Neuronal stem cell (in vitro differentiated cells): ENCODE measurements around the gene SYT6.

Experiments
- DNase-seq: peaks from one replicate; pipeline ENCODE4 v3.0.0-alpha.2; 2013; ENCODE audit warnings: low spot score
- H2AFZ ChIP-seq: one replicate; pipeline ENCODE4 v1.6.1; 2013; ENCODE audit warnings: mild to moderate bottlenecking, low read length, inconsistent platforms
- H2AK5ac ChIP-seq: 2 replicates; pipeline ENCODE4 v1.6.1; 2013; ENCODE audit warnings: low read depth, mild to moderate bottlenecking, inconsistent platforms, low read length, moderate library complexity, mixed read lengths
- H2BK120ac ChIP-seq: 2 replicates; pipeline ENCODE4 v1.6.1; 2013; ENCODE audit warnings: low read depth, mild to moderate bottlenecking, inconsistent platforms, low read length, moderate library complexity, mixed read lengths
- H2BK12ac ChIP-seq: one replicate; pipeline ENCODE4 v1.6.1; 2013; ENCODE audit warnings: low read length, inconsistent platforms
- H2BK15ac ChIP-seq: 2 replicates; pipeline ENCODE4 v1.6.1; 2013; ENCODE audit warnings: mild to moderate bottlenecking, low read length, inconsistent platforms, mixed read lengths
- H2BK5ac ChIP-seq: one replicate; pipeline ENCODE4 v1.6.1; 2013; ENCODE audit warnings: inconsistent platforms, mild to moderate bottlenecking, low read length, moderate library complexity
- H3K14ac ChIP-seq: one replicate; pipeline ENCODE4 v1.6.1; 2013; ENCODE audit warnings: low read length, inconsistent platforms
- H3K18ac ChIP-seq: 2 replicates; pipeline ENCODE4 v1.6.1; 2013; ENCODE audit warnings: low read length, inconsistent platforms
- H3K23ac ChIP-seq: 2 replicates; pipeline ENCODE4 v1.6.1; 2013; ENCODE audit warnings: low read depth, mild to moderate bottlenecking, mixed read lengths, low read length, inconsistent platforms; ENCODE audit not compliant: poor library complexity
- H3K27ac ChIP-seq: replicated peaks from 3 replicates; pipeline ENCODE4 v1.5.1; 2013; ENCODE audit warnings: low read length, inconsistent platforms
- H3K27me3 ChIP-seq, 3 experiments: 2 replicates each; pipeline ENCODE4 v1.6.1; 2013; ENCODE audit warnings: low read length in 3 of 3, mild to moderate bottlenecking in 2 of 3, inconsistent platforms in 1 of 3, low read depth in 1 of 3, mixed read lengths in 1 of 3, moderate library complexity in 1 of 3; ENCODE audit not compliant: control insufficient read depth in 3 of 3, insufficient read depth in 3 of 3
- H3K36me3 ChIP-seq, 2 donors: replicated peaks in 1 of 2; 2 replicates each; pipeline ENCODE4 v1.6.1; 2013; ENCODE audit warnings: low read length in 2 of 2; ENCODE audit not compliant: control insufficient read depth in 2 of 2, insufficient read depth in 2 of 2
- H3K4ac ChIP-seq: 2 replicates; pipeline ENCODE4 v1.6.1; 2013; ENCODE audit warnings: inconsistent platforms, mild to moderate bottlenecking, low read length, moderate library complexity
- H3K4me1 ChIP-seq, 2 donors: 1 replicate in 1 of 2; 2 replicates in 1 of 2; pipeline ENCODE4 v1.6.1; 2013; ENCODE audit warnings: low read length in 2 of 2, low read depth in 1 of 2; ENCODE audit not compliant: control insufficient read depth in 2 of 2, insufficient read depth in 1 of 2
- H3K4me2 ChIP-seq: one replicate; pipeline ENCODE4 v1.6.1; 2013; ENCODE audit warnings: mild to moderate bottlenecking, low read length, inconsistent platforms; ENCODE audit not compliant: insufficient read depth, poor library complexity, severe bottlenecking
- H3K4me3 ChIP-seq, 2 donors: 2 replicates each; pipeline ENCODE4 v1.5.1; 2013; ENCODE audit warnings: low read length in 2 of 2, mild to moderate bottlenecking in 2 of 2, inconsistent platforms in 1 of 2, moderate library complexity in 1 of 2
- H3K79me1 ChIP-seq: one replicate; pipeline ENCODE4 v1.6.1; 2013; ENCODE audit warnings: low read depth, mild to moderate bottlenecking, inconsistent platforms, low read length, moderate library complexity
- H3K9ac ChIP-seq: one replicate; pipeline ENCODE4 v1.6.1; 2013; ENCODE audit warnings: mild to moderate bottlenecking, low read depth, low read length, inconsistent platforms; ENCODE audit not compliant: poor library complexity
- H3K9me3 ChIP-seq, 2 donors: replicated peaks in 1 of 2; 2 replicates each; pipeline versions ENCODE3 to v1.6.1; 2013; ENCODE audit warnings: low read length in 2 of 2, mild to moderate bottlenecking in 2 of 2, inconsistent platforms in 1 of 2, low read depth in 1 of 2, mixed read lengths in 1 of 2, moderate library complexity in 1 of 2; ENCODE audit not compliant: control insufficient read depth in 2 of 2, insufficient read depth in 1 of 2
- H4K8ac ChIP-seq: one replicate; pipeline ENCODE4 v1.6.1; 2013; ENCODE audit warnings: low read depth, mild to moderate bottlenecking, inconsistent platforms, low read length, moderate library complexity
- H4K91ac ChIP-seq: one replicate; pipeline ENCODE4 v1.6.1; 2013; ENCODE audit warnings: low read length, low read depth, mild to moderate bottlenecking, inconsistent platforms; ENCODE audit not compliant: poor library complexity
- WGBS, 2 donors: extraction: QIAGEN DNeasy Blood & Tissue Kit; methylation state at CpG; one replicate each; pipeline ENCODE4 v1.1.7; 2013; ENCODE audit warnings: missing lambda C conversion rate in 2 of 2, mixed read lengths in 1 of 2; ENCODE audit not compliant: insufficient read length in 2 of 2, insufficient replicate concordance in 1 of 2; ENCODE audit errors: extremely low coverage in 2 of 2; 5-methylcytosine and 5-hydroxymethylcytosine counted together

Gene SYT6

DNA sequence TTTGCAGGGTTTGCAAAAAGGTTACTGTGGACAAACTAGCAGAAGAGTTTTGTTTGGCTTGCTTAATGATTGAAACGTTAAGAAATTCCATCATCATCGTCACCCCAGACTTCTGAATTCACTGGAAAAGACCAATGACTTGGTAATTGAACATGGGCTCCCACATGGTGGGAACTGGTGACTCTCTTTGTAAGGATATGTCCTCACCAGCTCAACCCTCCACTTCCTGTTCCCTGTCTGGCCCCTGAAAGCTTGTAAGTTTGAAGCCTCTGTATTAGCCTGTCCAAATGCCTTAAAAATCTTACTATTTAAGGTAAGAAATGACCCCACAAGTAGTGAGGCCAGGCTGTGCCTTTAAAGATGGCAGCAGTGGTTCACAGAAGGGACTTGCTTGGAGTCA, 9.7 kb downstream of the SYT6 start:
- no peak overlapping the region for H2AFZ ChIP-seq
- H3K4me2 ChIP-seq: no peak overlapping the region
- H2BK12ac ChIP-seq: no peak overlapping the region
- no peak overlapping the region for H2BK120ac ChIP-seq
- H3K36me3 ChIP-seq: no peaks in the 10 kb centered on the region
- no peak overlapping the region for H2BK5ac ChIP-seq
- no peak overlapping the region for H4K8ac ChIP-seq
- no peak overlapping the region for H3K9ac ChIP-seq
- H3K4me3 ChIP-seq: no peak overlapping the region
- no CpG with 5 or more reads among the region's 2 CpGs for WGBS, 2 donors
- DNase-seq: no peak
- H3K23ac ChIP-seq: no peak overlapping the region
- H3K18ac ChIP-seq: no peak overlapping the region
- H3K4ac ChIP-seq: no peak overlapping the region
- no peak overlapping the region for H2AK5ac ChIP-seq
- H3K27me3 ChIP-seq: no peaks in the 10 kb centered on the region
- no peak overlapping the region for H4K91ac ChIP-seq
- no peak overlapping the region for H2BK15ac ChIP-seq
- no peak overlapping the region for H3K14ac ChIP-seq
- peaks cover 0 to 17% of the 10 kb centered on the region in 2 donors for H3K4me1 ChIP-seq
- no peak overlapping the region for H3K27ac ChIP-seq
- peaks cover 2% of the 10 kb centered on the region for H3K79me1 ChIP-seq
- no peaks in the 10 kb centered on the region for H3K9me3 ChIP-seq

DNA sequence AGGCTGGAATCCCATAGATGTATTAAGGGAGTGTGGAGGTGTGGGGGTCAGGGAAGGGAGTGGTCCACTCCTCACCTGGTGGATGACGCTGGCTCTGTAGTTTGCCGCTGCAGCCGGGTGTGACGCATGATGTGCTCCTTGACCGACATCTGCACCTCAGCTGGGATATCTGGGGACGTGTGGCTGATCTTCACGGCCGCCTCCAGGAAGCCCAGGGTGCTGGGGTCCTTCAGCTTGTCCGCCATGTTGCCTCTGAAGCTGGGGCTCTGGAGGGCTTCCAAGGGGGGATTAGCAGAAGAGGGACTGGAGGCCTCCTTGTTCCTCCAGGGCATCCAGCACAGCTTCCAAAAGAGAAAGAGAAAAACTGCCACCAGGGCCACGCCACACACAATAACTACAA, 14.1 kb downstream of the SYT6 start:
- H3K4me2 ChIP-seq: no peak overlapping the region
- H3K23ac ChIP-seq: no peak overlapping the region
- H3K14ac ChIP-seq: no peak overlapping the region
- WGBS, 2 donors: no CpG with 5 or more reads among the region's 10 CpGs
- H2BK15ac ChIP-seq: no peak overlapping the region
- H3K79me1 ChIP-seq: peaks cover 2% of the 10 kb centered on the region
- no peaks in the 10 kb centered on the region for H3K4me1 ChIP-seq
- no peaks in the 10 kb centered on the region for H3K27me3 ChIP-seq
- H4K91ac ChIP-seq: no peak overlapping the region
- no peak overlapping the region for H3K4me3 ChIP-seq
- peak overlapping the region; percentile 17 for H3K9ac ChIP-seq
- no peak for DNase-seq
- H2AFZ ChIP-seq: no peak overlapping the region
- H3K36me3 ChIP-seq: peaks cover 0 to 16% of the 10 kb centered on the region in 2 donors
- H2BK5ac ChIP-seq: no peak overlapping the region
- no peak overlapping the region for H2BK120ac ChIP-seq
- H4K8ac ChIP-seq: no peak overlapping the region
- no peak overlapping the region for H2AK5ac ChIP-seq
- no peak overlapping the region for H3K18ac ChIP-seq
- no peak overlapping the region for H2BK12ac ChIP-seq
- no peak overlapping the region for H3K4ac ChIP-seq
- H3K9me3 ChIP-seq: no peaks in the 10 kb centered on the region
- no peak overlapping the region for H3K27ac ChIP-seq

DNA sequence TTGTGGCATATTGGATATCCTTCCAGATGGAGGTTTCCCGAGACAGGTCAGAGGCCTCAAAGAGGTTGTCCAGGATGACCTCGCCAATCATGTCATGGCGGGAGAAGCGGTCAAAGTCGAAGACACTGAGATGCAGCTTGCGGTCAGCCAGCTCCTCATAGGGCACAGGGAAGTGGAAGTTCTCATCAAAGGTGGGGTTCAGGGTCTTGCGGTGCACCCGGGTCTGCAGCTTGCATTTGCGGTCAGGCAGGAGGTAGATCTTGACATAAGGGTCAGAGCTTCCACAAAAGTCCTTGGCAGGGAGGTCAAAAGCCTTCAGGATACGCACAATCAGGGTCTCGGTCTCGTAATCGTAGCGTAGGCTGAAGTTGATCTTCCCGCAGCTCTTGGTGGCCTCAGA, 16.2 kb downstream of the SYT6 start:
- no peak overlapping the region for H3K14ac ChIP-seq
- no peak overlapping the region for H3K4me3 ChIP-seq
- no peak overlapping the region for H4K91ac ChIP-seq
- H3K9me3 ChIP-seq: no peaks in the 10 kb centered on the region
- H3K4ac ChIP-seq: no peak overlapping the region
- H3K79me1 ChIP-seq: peaks cover 2% of the 10 kb centered on the region
- H2AFZ ChIP-seq: no peak overlapping the region
- WGBS, 2 donors: no CpG with 5 or more reads among the region's 15 CpGs
- no peak overlapping the region for H3K27ac ChIP-seq
- no peak overlapping the region for H2BK120ac ChIP-seq
- no peak overlapping the region for H3K18ac ChIP-seq
- no peak overlapping the region for H2BK15ac ChIP-seq
- peaks cover 0 to 16% of the 10 kb centered on the region in 2 donors for H3K36me3 ChIP-seq
- peaks cover 0 to 5% of the 10 kb centered on the region in 2 donors for H3K4me1 ChIP-seq
- H3K27me3 ChIP-seq: no peaks in the 10 kb centered on the region
- H3K9ac ChIP-seq: no peak overlapping the region
- H4K8ac ChIP-seq: no peak overlapping the region
- no peak overlapping the region for H2BK5ac ChIP-seq
- no peak overlapping the region for H3K23ac ChIP-seq
- H2BK12ac ChIP-seq: no peak overlapping the region
- no peak overlapping the region for H2AK5ac ChIP-seq
- no peak for DNase-seq
- H3K4me2 ChIP-seq: no peak overlapping the region

DNA sequence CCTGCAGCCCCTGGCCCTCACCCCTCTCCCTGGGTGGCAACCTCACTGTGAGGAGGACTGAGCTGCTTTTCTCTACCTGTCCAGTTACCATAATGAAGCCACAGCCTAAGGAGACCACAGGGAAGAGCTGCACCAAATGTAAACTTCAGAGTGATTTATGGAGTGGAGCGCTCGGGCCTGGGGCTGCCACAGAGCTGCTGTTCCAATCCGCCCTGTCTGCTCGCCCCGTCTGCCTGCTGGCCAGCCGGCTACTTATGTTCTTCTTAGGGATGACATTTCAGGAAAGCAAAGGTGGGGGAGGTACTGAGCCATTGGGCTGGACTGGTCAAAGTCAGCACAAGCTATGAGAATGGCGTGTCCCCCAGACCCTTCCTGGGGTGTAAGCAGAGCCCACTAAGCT, 17.9 kb downstream of the SYT6 start:
- Histone ChIP-seq H3K18ac (no peak overlapping the region), H3K4me1 (peaks cover 0 to 14% of the 10 kb centered on the region in 2 donors), H3K79me1 (peaks cover 2% of the 10 kb centered on the region), H3K14ac (no peak overlapping the region), H2AK5ac (no peak overlapping the region), H3K27me3 (no peaks in the 10 kb centered on the region), H2BK120ac (no peak overlapping the region), H4K8ac (no peak overlapping the region), H2BK5ac (no peak overlapping the region), H3K4me2 (no peak overlapping the region), H4K91ac (no peak overlapping the region), H2AFZ (no peak overlapping the region), H3K4me3 (no peak overlapping the region), H3K4ac (no peak overlapping the region), H3K23ac (no peak overlapping the region), H3K27ac (no peak overlapping the region), H3K36me3 (peaks cover 0 to 16% of the 10 kb centered on the region in 2 donors), H3K9me3 (no peaks in the 10 kb centered on the region), H3K9ac (no peak overlapping the region), H2BK12ac (no peak overlapping the region), H2BK15ac (no peak overlapping the region)
- no peak for DNase-seq
- no CpG with 5 or more reads among the region's 7 CpGs for WGBS, 2 donors
